Endothelial cell of umbilical vein (primary cell): ENCODE measurements around the gene LAMB1. TPM values are rescaled to one million over a fixed set of nuclear protein-coding genes. Genes with fewer than 3 reads are reported as not detected.

Source experiments
- BruUV-seq: library from RNA; stranded (reverse); fragments of 400-500 nt; replicated peaks from 2 replicates; lab custom pipeline; 2021; lab: Mats Ljungman, UMichigan
- CTCF ChIA-PET: fragments of 300-600, 350-600 bp; sonication (Branson Sonifier 250); formaldehyde crosslinking; loops from one replicate; lab custom pipeline; 2021; ENCODE audit warnings: antibody characterized with exemption, inconsistent platforms; lab: Charles Lee
- POLR2A ChIA-PET: fragments of 300-600, 350-600 bp; sonication (Branson Sonifier 250); formaldehyde crosslinking; loops from one replicate; lab custom pipeline; 2021; ENCODE audit warnings: antibody characterized with exemption, inconsistent platforms; lab: Charles Lee
- DNase-seq: peaks from one replicate; pipeline ENCODE4 v3.0.0-alpha.2; 2011; ENCODE audit warnings: low read depth, low spot score
- FAIRE-seq: peaks from 2 replicates; lab custom pipeline; 2011; peaks lifted over from hg19 to GRCh38; lab: Jason Lieb, UNC
- H2AFZ ChIP-seq: 2 replicates; pipeline ENCODE4 v1.6.0; 2012; ENCODE audit warnings: low read depth, low read length, control low read depth, inconsistent platforms
- H3K27ac ChIP-seq: 2 replicates; pipeline ENCODE4 v1.5.1; 2011; ENCODE audit warnings: low read depth, mild to moderate bottlenecking, control low read depth, low read length, moderate library complexity; ENCODE audit not compliant: insufficient read depth
- H3K27me3 ChIP-seq, 2 experiments: 2 replicates each; pipeline versions ENCODE4 v1.6.0 to v1.6.1; 2011; ENCODE audit warnings: low read length in 2 of 2, mixed read lengths in 1 of 2; ENCODE audit not compliant: control insufficient read depth in 2 of 2, insufficient read depth in 2 of 2
- H3K36me3 ChIP-seq, 2 experiments: 2 replicates in 1 of 2; 3 replicates in 1 of 2; pipeline ENCODE4 v1.5.1; 2011; ENCODE audit warnings: low read length in 2 of 2, mild to moderate bottlenecking in 1 of 2, moderate library complexity in 1 of 2; ENCODE audit not compliant: control insufficient read depth in 2 of 2, insufficient read depth in 2 of 2; ENCODE audit errors: extremely low read depth in 1 of 2
- H3K4me1 ChIP-seq: 3 replicates; pipeline ENCODE4 v1.5.1; 2011; ENCODE audit warnings: mild to moderate bottlenecking, low read length; ENCODE audit not compliant: control insufficient read depth, insufficient read depth; ENCODE audit errors: extremely low read depth
- H3K4me2 ChIP-seq: 2 replicates; pipeline ENCODE4 v1.6.1; 2011; ENCODE audit warnings: low read length, control low read depth, mixed read lengths; ENCODE audit not compliant: insufficient read depth
- H3K4me3 ChIP-seq, 3 experiments: fragments of 200-600 bp in 1 of 3; sonication (generic), shearing (Covaris generic) in 1 of 3; replicated peaks in 1 of 3; 2 replicates each; pipeline ENCODE4 v1.5.1; 2011 to 2016; ENCODE audit warnings: control low read depth in 3 of 3, low read length in 3 of 3, mild to moderate bottlenecking in 2 of 3, inconsistent platforms in 1 of 3, low read depth in 1 of 3, moderate library complexity in 1 of 3; ENCODE audit not compliant: insufficient read depth in 1 of 3
- H3K79me2 ChIP-seq: 2 replicates; pipeline ENCODE4 v1.6.0; 2012; ENCODE audit warnings: low read length, inconsistent platforms; ENCODE audit not compliant: control insufficient read depth, insufficient read depth
- H3K9ac ChIP-seq: replicated peaks from 2 replicates; pipeline ENCODE3; 2011; ENCODE audit warnings: low read length, control low read depth; ENCODE audit not compliant: insufficient read depth; ENCODE audit errors: extremely low read depth
- H3K9me1 ChIP-seq: replicated peaks from 3 replicates; pipeline ENCODE4 v1.6.0; 2011; ENCODE audit warnings: mild to moderate bottlenecking, low read length; ENCODE audit not compliant: control insufficient read depth, insufficient read depth; ENCODE audit errors: extremely low read depth
- H3K9me3 ChIP-seq: replicated peaks from 2 replicates; pipeline ENCODE4 v1.5.1; 2012; ENCODE audit warnings: low read length, inconsistent platforms; ENCODE audit not compliant: control insufficient read depth, insufficient read depth
- H4K20me1 ChIP-seq: replicated peaks from 2 replicates; pipeline ENCODE3; 2011; ENCODE audit warnings: mild to moderate bottlenecking, low read length; ENCODE audit not compliant: control insufficient read depth, insufficient read depth; ENCODE audit errors: extremely low read depth
- EZH2 ChIP-seq: IDR thresholded peaks from 2 replicates; pipeline ENCODE4 v1.6.1; 2012; ENCODE audit warnings: borderline replicate concordance, low read depth, mild to moderate bottlenecking, moderate library complexity, low read length, inconsistent platforms; ENCODE audit not compliant: severe bottlenecking
- FOS ChIP-seq: IDR thresholded peaks from 2 replicates; pipeline ENCODE4 v1.6.1; 2011; ENCODE audit warnings: mild to moderate bottlenecking, low read length, moderate library complexity, borderline replicate concordance; ENCODE audit not compliant: insufficient read depth
- GATA2 ChIP-seq: IDR thresholded peaks from 2 replicates; pipeline ENCODE4 v1.7.0; 2011; ENCODE audit warnings: low read depth, mild to moderate bottlenecking, moderate library complexity, mixed read lengths, low read length; ENCODE audit not compliant: insufficient read length, insufficient read depth
- JUN ChIP-seq: IDR thresholded peaks from 2 replicates; pipeline ENCODE4 v1.6.1; 2011; ENCODE audit warnings: borderline replicate concordance, low read depth; ENCODE audit not compliant: insufficient read length, insufficient read depth
- MYC ChIP-seq: IDR thresholded peaks from one replicate; pipeline ENCODE4 v1.6.1; 2011; ENCODE audit warnings: mild to moderate bottlenecking, low read depth, low read length
- POLR2A ChIP-seq: IDR thresholded peaks from 2 replicates; pipeline ENCODE4 v1.6.1; 2012; ENCODE audit warnings: low read depth, mild to moderate bottlenecking, control low read depth, low read length
- POLR2AphosphoS5 ChIP-seq: IDR thresholded peaks from 2 replicates; pipeline ENCODE4 v1.6.1; 2012; ENCODE audit warnings: low read depth, mild to moderate bottlenecking, control low read depth, low read length, moderate library complexity; ENCODE audit not compliant: insufficient read depth
- dilution Hi-C: fragments of 300-500 bp; cut with MboI; formaldehyde crosslinking; loops from one replicate; pipeline ENCODE4 v1.15.0; 2019; ENCODE audit warnings: low sequenced_read_pairs; ENCODE audit not compliant: extremely low pct_ligation_motif_present
- intact Hi-C: fragments of 100-400 bp; cut with micrococcal nuclease; formaldehyde crosslinking; loops from one replicate; pipeline ENCODE4 v1.10.0; 2022
- polyA plus RNA-seq, 4 experiments: library from polyadenylated mRNA; depleted of rRNA in 3 of 4; stranded (reverse) in 3 of 4; unstranded in 1 of 4; fragments of >200 nt; gene quantifications; 2 replicates each; pipeline versions ENCODE4 v1.2.1 to v1.2.3, GENCODE V29; 2011 to 2012; ENCODE audit warnings: missing spikeins in 1 of 4
- total RNA-seq: library from RNA; stranded (reverse); gene quantifications from 2 replicates; pipeline ENCODE4 v1.2.3, GENCODE V29; 2021
- TF ChIP-seq, protein P1 (sequence below): IDR thresholded peaks from 2 replicates; pipeline ENCODE4 v1.6.1; 2011; ENCODE audit not compliant: insufficient read depth, insufficient read length
- TF ChIP-seq, protein P2 (sequence below), 2 donors: IDR thresholded peaks; 1 replicate in 1 of 2; 2 replicates in 1 of 2; pipeline ENCODE4 v1.5.1; 2011; ENCODE audit warnings: low read length in 2 of 2, mild to moderate bottlenecking in 2 of 2, moderate library complexity in 2 of 2, control low read depth in 1 of 2, inconsistent platforms in 1 of 2, low read depth in 1 of 2; ENCODE audit not compliant: insufficient read depth in 1 of 2; ENCODE audit errors: extremely low read depth in 1 of 2

The LAMB1 gene
- total and polyA plus RNA-seq, 2 donors (not counting 3 experiments of a cell fraction or from before 2014, with no cell fraction given): 588 to 703 TPM

DNA sequence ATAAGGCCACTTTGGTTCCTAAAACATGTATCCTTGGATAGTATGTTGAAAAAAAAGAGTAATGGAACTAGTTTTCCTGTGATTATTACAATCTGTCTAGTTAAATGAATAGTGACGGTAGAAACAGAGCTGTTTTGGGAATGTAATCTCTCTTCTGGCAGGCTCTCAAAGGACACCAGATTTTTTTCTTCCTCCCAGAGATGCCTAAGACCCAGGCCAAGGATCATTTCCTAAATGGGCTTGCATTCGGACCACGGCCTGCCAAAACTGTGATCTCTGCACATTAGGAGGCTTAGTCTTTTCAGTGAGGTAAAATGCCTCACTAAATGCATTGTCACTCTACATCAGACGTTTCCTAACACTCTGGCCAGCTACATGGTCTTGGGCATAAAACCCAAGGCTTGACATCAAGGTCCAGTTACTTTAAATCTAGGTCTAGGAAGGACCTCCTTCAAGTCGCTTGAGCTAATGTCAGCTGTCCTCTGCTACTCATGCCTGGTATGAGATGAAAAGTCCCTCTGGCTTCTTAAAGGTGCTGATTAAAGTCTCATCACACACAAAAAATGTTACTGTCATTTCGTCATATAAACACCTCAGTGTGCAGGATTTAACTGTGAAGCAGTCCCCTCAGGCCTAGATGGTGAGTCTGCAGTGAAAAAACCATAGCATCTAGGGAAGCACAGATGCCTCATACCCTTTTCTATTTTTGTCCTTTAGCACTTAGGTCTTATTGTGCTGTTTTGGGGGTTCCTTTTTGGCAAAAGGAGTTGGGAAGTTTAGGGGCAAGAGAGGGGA lies 64.3 kb downstream of the LAMB1 start:
- H3K4me2 ChIP-seq: peak overlapping the region; percentile 1
- H3K4me1 ChIP-seq: peaks cover 51% of the 10 kb centered on the region
- FAIRE-seq: no peak
- no peaks in the 10 kb centered on the region for H3K27me3 ChIP-seq
- dilution Hi-C loops (no loop called here), intact Hi-C loops (no loop called here)
- H3K9me1 ChIP-seq: no peaks in the 10 kb centered on the region
- BruUV-seq: no TSS peak
- H3K9me3 ChIP-seq: no peaks in the 10 kb centered on the region
- H3K27ac ChIP-seq: peak overlapping the region; percentile 91
- no peaks in the 10 kb centered on the region for H4K20me1 ChIP-seq
- peaks cover 39 to 52% of the 10 kb centered on the region in 2 experiments for H3K36me3 ChIP-seq
- peak; percentile 47 for DNase-seq
- H2AFZ ChIP-seq: no peak overlapping the region
- TF ChIP-seq GATA2 (no peak), JUN (no peak), MYC (no peak), POLR2AphosphoS5 (no peak), EZH2 (no peak), POLR2A (no peak), FOS (no peak)
- TF ChIP-seq, protein P1, sequence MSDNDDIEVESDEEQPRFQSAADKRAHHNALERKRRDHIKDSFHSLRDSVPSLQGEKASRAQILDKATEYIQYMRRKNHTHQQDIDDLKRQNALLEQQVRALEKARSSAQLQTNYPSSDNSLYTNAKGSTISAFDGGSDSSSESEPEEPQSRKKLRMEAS: no peak
- TF ChIP-seq, protein P2, sequence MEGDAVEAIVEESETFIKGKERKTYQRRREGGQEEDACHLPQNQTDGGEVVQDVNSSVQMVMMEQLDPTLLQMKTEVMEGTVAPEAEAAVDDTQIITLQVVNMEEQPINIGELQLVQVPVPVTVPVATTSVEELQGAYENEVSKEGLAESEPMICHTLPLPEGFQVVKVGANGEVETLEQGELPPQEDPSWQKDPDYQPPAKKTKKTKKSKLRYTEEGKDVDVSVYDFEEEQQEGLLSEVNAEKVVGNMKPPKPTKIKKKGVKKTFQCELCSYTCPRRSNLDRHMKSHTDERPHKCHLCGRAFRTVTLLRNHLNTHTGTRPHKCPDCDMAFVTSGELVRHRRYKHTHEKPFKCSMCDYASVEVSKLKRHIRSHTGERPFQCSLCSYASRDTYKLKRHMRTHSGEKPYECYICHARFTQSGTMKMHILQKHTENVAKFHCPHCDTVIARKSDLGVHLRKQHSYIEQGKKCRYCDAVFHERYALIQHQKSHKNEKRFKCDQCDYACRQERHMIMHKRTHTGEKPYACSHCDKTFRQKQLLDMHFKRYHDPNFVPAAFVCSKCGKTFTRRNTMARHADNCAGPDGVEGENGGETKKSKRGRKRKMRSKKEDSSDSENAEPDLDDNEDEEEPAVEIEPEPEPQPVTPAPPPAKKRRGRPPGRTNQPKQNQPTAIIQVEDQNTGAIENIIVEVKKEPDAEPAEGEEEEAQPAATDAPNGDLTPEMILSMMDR (IDR thresholded peaks at IDR 0.05; ENCODE audit: extremely low read depth in 1 of 2, insufficient read depth in 1 of 2, low read depth in 1 of 2, low read length in 2 of 2): no peak
- ChIA-PET CTCF (no interaction called here), POLR2A (no interaction called here)
- peak overlapping the region; percentile 22 for H3K9ac ChIP-seq
- no peak overlapping the region for H3K4me3 ChIP-seq
- peaks cover 44% of the 10 kb centered on the region for H3K79me2 ChIP-seq
